Mesodermal cell (in vitro differentiated cells): ENCODE measurements around the gene HNF1B.

Experiments used
- H3K27ac ChIP-seq: 2 replicates; pipeline ENCODE4 v1.7.0; 2013; ENCODE audit warnings: mild to moderate bottlenecking, low read depth, low read length, moderate library complexity; ENCODE audit not compliant: severe bottlenecking
- H3K36me3 ChIP-seq: 2 replicates; pipeline ENCODE4 v1.7.1; 2013; ENCODE audit warnings: mild to moderate bottlenecking, low read length, moderate library complexity; ENCODE audit not compliant: control insufficient read depth, insufficient read depth
- H3K4me1 ChIP-seq: one replicate; pipeline ENCODE4 v1.7.1; 2013; ENCODE audit warnings: mild to moderate bottlenecking, low read length; ENCODE audit not compliant: insufficient read depth, control insufficient read depth, poor library complexity, severe bottlenecking
- H3K4me3 ChIP-seq: 2 replicates; pipeline ENCODE4 v1.7.0; 2013; ENCODE audit warnings: low read length, control low read depth, mild to moderate bottlenecking; ENCODE audit not compliant: insufficient read depth, poor library complexity, severe bottlenecking; ENCODE audit errors: extremely low read depth
- H3K9me3 ChIP-seq: 2 replicates; pipeline ENCODE4 v1.7.1; 2013; ENCODE audit warnings: mild to moderate bottlenecking, low read length, moderate library complexity; ENCODE audit not compliant: control insufficient read depth
- WGBS, 2 experiments: methylation state at CpG; one replicate each; pipeline ENCODE4 v1.1.5; 2013; ENCODE audit warnings: missing lambda C conversion rate in 2 of 2; ENCODE audit not compliant: insufficient coverage in 2 of 2; 5-methylcytosine and 5-hydroxymethylcytosine counted together

The HNF1B gene

DNA sequence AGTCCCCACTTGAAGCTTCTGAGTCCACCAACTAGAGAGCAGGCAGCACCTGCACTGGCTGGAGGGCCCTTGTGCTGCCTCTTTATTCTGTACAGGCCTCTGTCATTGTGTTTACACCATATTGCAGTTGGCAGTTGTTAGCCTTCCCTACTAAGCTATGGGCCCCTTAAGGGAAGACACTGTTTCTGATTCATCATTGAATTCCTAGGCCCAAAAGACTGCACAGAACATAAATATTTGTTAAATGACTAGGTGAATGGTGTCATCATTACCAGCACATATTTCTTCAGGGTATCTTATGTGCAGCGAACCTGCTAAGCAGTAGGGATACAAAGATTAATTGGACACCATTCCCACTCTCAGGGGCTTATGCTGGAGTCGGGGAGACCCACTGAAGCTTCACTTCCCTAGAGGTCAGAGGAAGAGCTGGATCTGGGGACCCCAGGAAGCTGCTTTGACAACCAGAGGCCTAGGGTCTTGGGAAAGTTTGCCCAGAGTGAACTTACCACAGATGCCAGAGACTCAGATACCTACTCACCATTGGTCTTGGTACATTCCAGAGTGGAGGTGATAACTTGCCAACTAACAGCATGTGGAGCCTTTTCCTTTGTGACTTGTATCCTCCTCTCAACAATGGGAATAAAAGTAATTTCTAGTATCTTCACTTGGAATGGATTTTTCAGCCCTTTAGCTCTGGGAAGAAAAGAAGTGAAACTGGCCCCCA lies 72.9 kb downstream of the HNF1B start:
- H3K27ac ChIP-seq, result no peak overlapping the region
- WGBS, 2 experiments, result 100% methylated on average over 1 to 2 of the region's 2 CpGs

DNA sequence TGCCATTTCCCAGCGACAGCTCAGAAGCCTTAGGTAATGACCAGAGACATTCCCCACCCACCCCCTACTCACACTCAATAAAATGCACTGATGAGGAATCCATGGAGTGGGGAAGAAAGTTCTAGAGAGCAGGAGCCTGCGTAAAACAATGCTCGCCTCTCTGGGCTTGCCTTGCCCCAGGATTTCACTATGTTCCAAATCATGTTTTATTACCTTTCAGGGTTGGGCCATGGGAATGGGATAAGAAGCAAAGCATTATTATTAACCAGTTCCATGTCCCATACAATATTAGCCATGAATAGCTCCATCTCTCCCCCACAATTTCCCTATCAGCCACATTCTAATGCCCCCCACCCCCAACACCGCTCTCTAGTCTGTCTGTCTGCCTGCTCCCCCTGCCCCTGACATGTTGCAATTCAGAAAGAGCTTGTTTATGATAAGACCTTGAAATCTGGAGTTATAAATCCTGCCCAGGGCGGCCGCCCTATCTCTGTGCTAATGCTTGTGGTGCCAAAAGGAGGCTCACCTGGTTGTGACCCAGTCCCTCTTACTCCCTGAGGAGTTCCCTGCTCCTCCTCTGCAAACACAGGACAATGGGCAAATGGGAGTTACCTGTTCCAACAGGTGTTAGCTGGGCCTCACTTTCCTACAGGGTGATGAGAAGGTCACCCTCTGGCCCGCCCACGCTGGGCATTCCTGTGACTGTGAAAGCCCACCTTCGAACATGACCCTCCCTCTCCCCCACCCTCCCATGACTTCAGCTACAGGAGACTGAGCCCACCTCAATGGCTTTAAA lies 73.6 kb downstream of the HNF1B start:
- peaks cover 5% of the 10 kb centered on the region for H3K4me1 ChIP-seq
- no peak overlapping the region for H3K4me3 ChIP-seq
- no peak overlapping the region for H3K27ac ChIP-seq
- 88 to 98% methylated on average over 5 of the region's 9 CpGs for WGBS, 2 experiments
- no peaks in the 10 kb centered on the region for H3K36me3 ChIP-seq
- no peaks in the 10 kb centered on the region for H3K9me3 ChIP-seq

More for the DNA sequence above, 72.9 kb downstream of the HNF1B start:
- H3K4me1 ChIP-seq, result peaks cover 5% of the 10 kb centered on the region
- no peaks in the 10 kb centered on the region for H3K36me3 ChIP-seq
- no peaks in the 10 kb centered on the region for H3K9me3 ChIP-seq
- no peak overlapping the region for H3K4me3 ChIP-seq

DNA sequence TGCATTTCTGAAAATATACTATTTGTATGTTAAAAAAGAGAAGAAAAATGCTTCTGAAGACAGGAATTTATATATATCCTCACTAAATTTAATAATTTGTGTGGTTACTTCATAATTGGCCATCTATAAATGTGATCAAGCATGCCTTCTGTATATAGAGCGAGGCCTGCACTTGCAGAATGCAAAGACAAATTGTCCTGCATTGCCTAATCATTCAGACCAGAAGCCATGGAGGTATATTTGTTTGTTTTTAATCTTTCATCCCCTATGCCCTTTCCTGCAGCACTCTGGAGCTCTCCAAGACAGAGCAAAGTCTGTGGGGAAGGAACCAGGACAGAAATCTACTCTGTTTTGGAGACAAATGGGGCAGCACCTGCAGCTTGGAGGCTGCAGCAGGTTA lies 77.8 kb downstream of the HNF1B start:
- peaks cover 4% of the 10 kb centered on the region for H3K4me1 ChIP-seq
- no peak overlapping the region for H3K27ac ChIP-seq
- H3K9me3 ChIP-seq, result no peaks in the 10 kb centered on the region
- 100% methylated on average over 1 of the region's 1 CpG; no CpG with 5 or more reads in 1 of the 2 experiments for WGBS, 2 experiments
- H3K4me3 ChIP-seq, result no peak overlapping the region
- no peaks in the 10 kb centered on the region for H3K36me3 ChIP-seq

DNA sequence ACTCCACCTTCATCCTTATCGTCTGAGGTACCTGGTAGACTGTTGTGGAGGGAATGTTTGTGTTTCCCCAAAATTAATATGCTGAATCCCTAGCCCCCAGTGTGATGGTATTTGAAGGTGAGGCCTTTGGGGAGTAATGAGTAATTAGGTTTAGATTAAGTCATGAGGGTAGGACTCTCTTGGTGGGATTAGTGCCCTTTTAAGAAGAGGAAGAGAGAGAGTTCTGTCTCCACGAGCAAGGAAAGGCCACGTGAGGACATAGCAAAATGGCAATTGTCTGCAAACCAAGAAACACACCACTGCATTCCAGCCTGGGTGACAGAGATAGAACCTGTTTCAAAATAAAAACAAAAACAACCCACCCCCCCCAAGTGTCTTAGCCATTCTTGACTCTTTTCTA lies 80.6 kb downstream of the HNF1B start:
- H3K4me3 ChIP-seq, result no peak overlapping the region
- no peaks in the 10 kb centered on the region for H3K36me3 ChIP-seq
- no peaks in the 10 kb centered on the region for H3K4me1 ChIP-seq
- no CpG with 5 or more reads among the region's 3 CpGs for WGBS, 2 experiments
- H3K9me3 ChIP-seq, result no peaks in the 10 kb centered on the region
- no peak overlapping the region for H3K27ac ChIP-seq

DNA sequence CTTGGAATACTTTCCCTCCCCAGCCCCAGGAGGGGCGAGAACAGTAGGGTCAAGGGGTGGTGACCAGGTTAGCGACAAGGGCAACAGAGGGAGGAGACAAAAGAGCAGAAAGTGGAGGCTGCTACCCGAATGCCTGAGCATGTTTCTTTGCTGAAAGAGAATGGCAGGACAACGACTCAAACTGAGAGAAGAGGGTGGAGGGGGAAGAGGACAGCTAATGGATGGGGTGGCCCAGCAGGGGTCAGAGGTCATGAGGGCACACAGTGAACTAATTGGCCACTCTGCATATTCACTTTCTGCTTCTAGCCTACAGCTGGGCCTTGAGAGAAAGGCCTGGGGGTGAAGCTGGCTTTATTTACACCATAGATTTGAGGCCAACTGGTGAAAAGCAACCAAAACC lies 82.5 kb downstream of the HNF1B start:
- Histone ChIP-seq H3K27ac (no peak overlapping the region), H3K4me3 (no peak overlapping the region), H3K4me1 (no peaks in the 10 kb centered on the region), H3K36me3 (no peaks in the 10 kb centered on the region), H3K9me3 (no peaks in the 10 kb centered on the region)
- 16 to 33% methylated on average over 2 to 3 of the region's 4 CpGs for WGBS, 2 experiments

DNA sequence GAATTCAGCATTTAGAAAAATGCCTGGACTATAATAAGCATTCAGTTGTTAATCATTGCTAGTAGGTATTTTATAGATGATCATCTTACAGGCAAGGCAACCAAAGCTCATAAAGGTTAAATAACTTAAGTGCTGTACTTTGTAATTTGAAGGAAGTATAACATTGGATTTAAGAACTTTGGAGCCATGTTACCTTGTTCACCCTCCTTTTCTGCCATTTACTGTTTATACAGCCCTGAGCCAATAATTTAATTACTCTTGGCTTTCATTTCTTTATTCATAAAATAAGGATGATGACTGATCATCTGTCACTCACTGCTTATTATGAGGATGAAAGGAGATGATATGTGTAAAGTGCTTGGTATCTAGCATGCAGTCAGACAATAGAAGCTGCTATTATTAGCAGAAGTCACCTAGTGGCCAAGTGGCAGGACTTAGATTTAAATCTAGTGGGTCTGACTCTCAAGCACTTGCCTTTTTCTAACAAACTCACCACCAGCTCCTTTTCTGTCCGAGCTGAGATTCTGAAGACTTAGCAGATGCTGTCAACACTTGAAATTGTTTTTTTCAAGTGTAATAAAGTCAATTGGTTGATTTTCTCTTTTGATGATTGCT lies 83.4 kb downstream of the HNF1B start:
- no peak overlapping the region for H3K4me3 ChIP-seq
- H3K36me3 ChIP-seq, result no peaks in the 10 kb centered on the region
- no peak overlapping the region for H3K27ac ChIP-seq
- WGBS, 2 experiments, result no CpG with 5 or more reads among the region's 1 CpG
- no peaks in the 10 kb centered on the region for H3K9me3 ChIP-seq
- no peaks in the 10 kb centered on the region for H3K4me1 ChIP-seq

DNA sequence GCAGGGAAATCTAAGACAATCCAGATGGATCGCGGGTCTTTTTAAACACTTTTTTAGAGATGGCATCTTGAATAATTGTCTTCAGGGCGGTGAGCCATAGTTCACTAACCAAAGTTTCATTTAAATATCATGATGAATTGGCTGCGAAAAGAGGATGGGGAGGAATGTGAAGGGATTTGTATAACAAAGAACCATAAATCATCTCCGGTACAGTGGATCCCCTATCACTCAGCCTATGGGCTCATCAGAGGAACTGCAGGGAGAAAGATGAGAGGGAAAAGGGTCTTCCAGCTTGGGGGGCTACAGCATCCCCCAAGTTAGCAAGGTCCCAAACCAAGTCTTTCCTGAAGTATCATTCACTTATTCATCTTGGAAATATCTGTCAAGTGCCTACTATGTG lies 84.9 kb downstream of the HNF1B start:
- no peaks in the 10 kb centered on the region for H3K36me3 ChIP-seq
- no peak overlapping the region for H3K27ac ChIP-seq
- H3K9me3 ChIP-seq, result no peaks in the 10 kb centered on the region
- no peaks in the 10 kb centered on the region for H3K4me1 ChIP-seq
- 77 to 80% methylated on average over 2 to 4 of the region's 5 CpGs for WGBS, 2 experiments
- no peak overlapping the region for H3K4me3 ChIP-seq

DNA sequence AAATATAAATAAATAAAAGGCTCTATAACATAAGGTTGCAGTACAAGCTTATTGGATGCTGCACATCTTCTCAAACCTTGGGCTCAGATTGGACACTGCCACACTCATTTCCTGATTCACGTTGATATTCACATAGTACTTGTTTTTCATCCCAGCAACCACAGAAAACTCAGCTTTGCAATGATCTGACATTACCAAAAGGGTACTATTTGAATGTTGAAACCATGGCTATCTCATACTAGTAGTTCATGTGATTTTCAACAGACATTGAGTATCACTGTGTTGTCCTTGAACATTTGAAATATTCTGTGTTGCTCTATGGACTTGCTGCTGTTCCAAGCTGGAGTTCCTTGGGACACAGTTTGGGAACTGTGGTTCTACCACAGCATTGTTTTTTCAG lies 87.7 kb downstream of the HNF1B start:
- no peaks in the 10 kb centered on the region for H3K9me3 ChIP-seq
- no peak overlapping the region for H3K27ac ChIP-seq
- WGBS, 2 experiments, result 60 to 83% methylated on average over 1 of the region's 1 CpG
- H3K4me3 ChIP-seq, result no peak overlapping the region
- no peaks in the 10 kb centered on the region for H3K36me3 ChIP-seq
- no peaks in the 10 kb centered on the region for H3K4me1 ChIP-seq

DNA sequence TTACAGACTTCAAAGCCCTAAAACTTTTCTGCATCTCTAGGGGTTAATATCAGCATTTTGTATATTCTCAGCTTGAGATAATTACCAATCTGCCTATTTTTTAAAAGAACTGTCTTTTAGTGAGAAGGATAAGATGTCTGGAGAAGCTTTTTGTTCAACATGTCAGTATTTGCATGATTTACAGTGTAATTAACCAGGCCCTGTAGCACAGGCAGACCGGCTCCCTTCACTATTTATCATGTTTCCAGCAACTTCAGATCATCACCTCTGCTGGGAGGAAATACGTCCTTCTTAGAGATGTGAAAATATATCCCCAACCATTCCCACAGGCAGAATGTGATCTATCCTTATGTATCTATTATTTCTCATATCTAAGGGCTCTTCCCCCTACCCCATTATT lies 93.0 kb downstream of the HNF1B start:
- Histone ChIP-seq H3K9me3 (no peaks in the 10 kb centered on the region), H3K36me3 (no peaks in the 10 kb centered on the region), H3K4me1 (peaks cover 15% of the 10 kb centered on the region), H3K27ac (no peak overlapping the region), H3K4me3 (no peak overlapping the region)
- no CpG with 5 or more reads among the region's 2 CpGs for WGBS, 2 experiments

DNA sequence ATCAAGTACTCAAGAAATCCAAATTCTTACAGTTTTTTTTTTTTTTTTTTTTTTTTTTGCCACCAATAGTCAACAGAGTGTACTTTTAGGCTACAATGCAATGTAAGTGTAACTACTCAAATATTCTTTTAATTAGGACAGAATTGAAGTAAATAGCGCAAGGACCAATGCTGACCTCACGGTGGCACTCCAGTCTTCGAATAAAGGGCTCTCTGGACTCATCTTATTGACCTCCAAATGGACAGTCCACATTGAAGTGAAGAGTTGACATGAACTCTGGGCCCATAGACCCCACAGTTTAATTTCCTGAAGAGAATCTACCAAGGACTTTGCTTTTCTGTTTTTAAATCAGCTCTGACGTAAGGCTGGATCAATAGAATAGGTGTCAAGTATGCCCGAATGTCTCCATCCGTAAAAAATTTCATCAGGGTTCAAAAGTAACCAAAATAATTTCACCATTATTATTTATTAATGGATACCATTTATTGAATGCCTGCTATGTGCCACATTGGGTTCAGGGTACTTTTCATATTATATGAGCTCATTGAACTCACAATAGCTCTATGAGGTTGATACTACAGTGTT lies 94.3 kb downstream of the HNF1B start:
- 4 to 8% methylated on average over 2 to 3 of the region's 6 CpGs for WGBS, 2 experiments
- no peaks in the 10 kb centered on the region for H3K36me3 ChIP-seq
- no peak overlapping the region for H3K4me3 ChIP-seq
- H3K4me1 ChIP-seq, result peaks cover 15% of the 10 kb centered on the region
- no peak overlapping the region for H3K27ac ChIP-seq
- no peaks in the 10 kb centered on the region for H3K9me3 ChIP-seq
